Adipocyte (in vitro differentiated cells): ENCODE measurements around the gene TRIM6.

Source experiments
- DNase-seq: peaks from one replicate; pipeline ENCODE4 v3.0.0-alpha.2; 2015; ENCODE audit warnings: low read depth
- H3K27me3 ChIP-seq: replicated peaks from 2 replicates; pipeline ENCODE4 v1.7.0; 2013; ENCODE audit warnings: mild to moderate bottlenecking, low read length, moderate library complexity; ENCODE audit not compliant: control insufficient read depth, insufficient read depth
- H3K36me3 ChIP-seq: 2 replicates; pipeline ENCODE4 v1.7.0; 2013; ENCODE audit warnings: low read length, mild to moderate bottlenecking, moderate library complexity; ENCODE audit not compliant: control insufficient read depth, insufficient read depth, severe bottlenecking
- H3K4me1 ChIP-seq: 2 replicates; pipeline ENCODE4 v1.7.0; 2013; ENCODE audit warnings: mild to moderate bottlenecking, low read length, moderate library complexity; ENCODE audit not compliant: control insufficient read depth, insufficient read depth
- H3K4me3 ChIP-seq: 2 replicates; pipeline ENCODE4 v1.7.0; 2013; ENCODE audit warnings: mild to moderate bottlenecking, low read length, moderate library complexity
- H3K9ac ChIP-seq: 2 replicates; pipeline ENCODE4 v1.7.0; 2013; ENCODE audit warnings: mild to moderate bottlenecking, low read length, moderate library complexity
- H3K9me3 ChIP-seq: 2 replicates; pipeline ENCODE4 v1.7.0; 2013; ENCODE audit warnings: mild to moderate bottlenecking, low read length, moderate library complexity; ENCODE audit not compliant: control insufficient read depth

Gene TRIM6, protein sequence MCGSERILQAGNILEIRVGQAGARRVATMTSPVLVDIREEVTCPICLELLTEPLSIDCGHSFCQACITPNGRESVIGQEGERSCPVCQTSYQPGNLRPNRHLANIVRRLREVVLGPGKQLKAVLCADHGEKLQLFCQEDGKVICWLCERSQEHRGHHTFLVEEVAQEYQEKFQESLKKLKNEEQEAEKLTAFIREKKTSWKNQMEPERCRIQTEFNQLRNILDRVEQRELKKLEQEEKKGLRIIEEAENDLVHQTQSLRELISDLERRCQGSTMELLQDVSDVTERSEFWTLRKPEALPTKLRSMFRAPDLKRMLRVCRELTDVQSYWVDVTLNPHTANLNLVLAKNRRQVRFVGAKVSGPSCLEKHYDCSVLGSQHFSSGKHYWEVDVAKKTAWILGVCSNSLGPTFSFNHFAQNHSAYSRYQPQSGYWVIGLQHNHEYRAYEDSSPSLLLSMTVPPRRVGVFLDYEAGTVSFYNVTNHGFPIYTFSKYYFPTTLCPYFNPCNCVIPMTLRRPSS

DNA sequence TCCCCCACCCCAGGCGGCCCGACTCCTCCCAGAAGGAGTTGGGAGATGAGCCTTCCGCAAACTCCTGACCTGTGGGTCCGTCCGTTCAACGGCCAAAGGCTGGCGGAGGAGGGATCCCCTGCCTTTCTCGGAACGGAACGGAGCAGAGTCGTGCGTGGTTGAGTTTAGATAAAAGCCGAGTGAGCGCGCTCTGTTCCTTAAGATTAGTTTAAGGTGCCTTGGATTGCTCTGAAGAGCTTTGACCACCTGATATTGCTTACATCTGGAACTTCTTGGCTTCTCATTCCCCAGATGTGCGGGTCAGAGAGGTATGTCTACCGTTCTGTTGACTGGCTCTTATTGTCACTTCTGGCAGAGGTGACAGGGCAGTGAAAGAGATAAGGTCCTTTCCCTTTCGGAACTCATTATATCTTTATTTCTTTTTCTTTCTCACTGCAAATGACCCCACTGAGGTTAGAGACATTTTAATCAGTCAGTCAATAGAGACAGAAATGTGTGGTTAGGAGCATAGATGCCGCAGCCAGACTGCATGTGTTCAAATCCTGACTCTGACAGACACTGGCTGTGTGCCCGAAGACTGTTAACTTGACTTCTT, at the start of gene TRIM6:
Gene TRIM6 (plus strand): TSS at position 31 of the 595 bp plus-strand sequence. CDS start 261 bp downstream, at position 292.
- Histone ChIP-seq H3K9ac (peak within 1 kb of the TSS; percentile 86), H3K36me3 (no peaks in the 10 kb centered on the region), H3K9me3 (no peaks in the 10 kb centered on the region), H3K4me1 (peaks cover 17% of the 10 kb centered on the region), H3K4me3 (peak within 1 kb of the TSS; percentile 88), H3K27me3 (no peaks in the 10 kb centered on the region)
- DNase-seq: peak; percentile 55

DNA sequence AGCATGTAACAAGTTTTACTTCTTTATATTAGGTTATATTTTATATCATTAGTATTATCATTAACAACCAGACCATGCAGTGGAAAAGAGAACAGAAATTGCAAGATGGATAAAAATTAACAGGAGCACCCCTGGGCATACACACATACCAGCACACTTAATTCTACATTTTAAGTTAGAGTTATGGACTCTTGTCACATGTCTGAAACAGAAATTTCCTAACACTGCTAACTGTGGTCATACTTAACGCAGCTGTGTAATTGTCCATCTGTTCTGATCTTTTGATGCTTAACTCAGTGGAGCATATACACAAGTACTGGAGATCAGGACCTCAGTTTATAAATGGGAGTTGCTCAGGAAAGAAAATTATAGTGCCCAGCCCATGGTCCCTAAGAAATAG, 48.5 kb upstream of the TRIM6 start:
- Histone ChIP-seq H3K36me3 (no peaks in the 10 kb centered on the region), H3K9me3 (no peaks in the 10 kb centered on the region), H3K9ac (no peak overlapping the region), H3K27me3 (no peaks in the 10 kb centered on the region), H3K4me1 (peaks cover 4% of the 10 kb centered on the region), H3K4me3 (no peak overlapping the region)
- no peak for DNase-seq

DNA sequence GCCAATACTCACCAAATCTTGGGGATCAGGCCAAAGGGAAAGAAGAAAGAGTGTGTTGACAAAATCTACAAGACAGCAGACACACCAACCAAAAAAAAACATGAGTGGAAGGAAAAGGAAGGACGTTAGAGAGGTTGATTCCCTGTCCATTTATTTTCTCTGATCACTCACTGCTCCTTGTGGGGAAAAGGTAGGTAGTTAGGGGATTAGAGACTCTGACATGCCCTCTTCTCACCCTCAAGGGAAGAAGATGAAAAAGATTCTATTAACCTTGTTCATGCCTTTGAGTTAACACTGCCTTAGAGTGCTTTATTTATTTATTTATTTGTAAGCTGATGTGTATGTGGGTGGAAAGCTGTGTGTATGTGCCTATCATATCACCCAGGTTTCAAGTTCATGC, 48.0 kb upstream of the TRIM6 start, which contains the start of gene OR52H1:
Gene OR52H1 (minus strand): TSS at position 101 of the 400 bp plus-strand sequence. CDS start 3,035 bp downstream, outside the sequence.
- H3K9ac ChIP-seq: no peak within 1 kb of the TSS
- peaks cover 4% of the 10 kb centered on the region for H3K4me1 ChIP-seq
- no peak for DNase-seq
- H3K27me3 ChIP-seq: no peaks in the 10 kb centered on the region
- H3K4me3 ChIP-seq: no peak within 1 kb of the TSS
- no peaks in the 10 kb centered on the region for H3K9me3 ChIP-seq
- H3K36me3 ChIP-seq: no peaks in the 10 kb centered on the region

DNA sequence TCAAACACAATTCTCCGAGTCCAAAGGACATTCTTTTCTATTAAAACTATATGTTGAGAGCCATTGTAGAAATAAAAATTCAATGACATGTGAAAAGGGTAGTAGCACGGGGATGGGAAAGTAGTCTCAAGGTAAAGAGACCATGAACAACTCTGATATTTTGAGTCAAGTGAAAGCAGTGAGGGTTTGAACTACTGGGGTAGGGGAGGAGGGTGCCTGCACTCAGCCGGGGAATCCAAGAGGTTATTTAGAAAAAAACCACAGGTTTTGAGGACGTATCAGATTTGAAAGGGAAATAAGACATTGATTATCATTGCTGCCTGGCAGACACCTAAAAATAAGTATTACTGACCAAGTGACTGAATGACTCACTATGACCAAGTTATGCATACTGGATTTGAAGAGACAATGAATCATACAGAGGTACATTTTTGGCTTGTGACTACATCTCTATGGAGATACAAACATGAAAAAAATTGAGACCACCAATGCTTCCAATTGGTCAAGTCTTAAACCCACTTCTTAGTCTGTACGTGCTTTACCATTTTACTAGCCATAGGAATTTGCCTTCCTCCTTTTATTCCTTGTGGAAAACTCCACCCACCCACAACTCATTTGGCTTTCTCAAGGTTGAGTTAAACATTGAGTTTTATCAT, 45.9 kb upstream of the TRIM6 start:
- Histone ChIP-seq H3K36me3 (no peaks in the 10 kb centered on the region), H3K27me3 (no peaks in the 10 kb centered on the region), H3K9ac (no peak overlapping the region), H3K4me1 (peaks cover 4% of the 10 kb centered on the region), H3K9me3 (no peaks in the 10 kb centered on the region), H3K4me3 (no peak overlapping the region)
- DNase-seq: peak; percentile 49

DNA sequence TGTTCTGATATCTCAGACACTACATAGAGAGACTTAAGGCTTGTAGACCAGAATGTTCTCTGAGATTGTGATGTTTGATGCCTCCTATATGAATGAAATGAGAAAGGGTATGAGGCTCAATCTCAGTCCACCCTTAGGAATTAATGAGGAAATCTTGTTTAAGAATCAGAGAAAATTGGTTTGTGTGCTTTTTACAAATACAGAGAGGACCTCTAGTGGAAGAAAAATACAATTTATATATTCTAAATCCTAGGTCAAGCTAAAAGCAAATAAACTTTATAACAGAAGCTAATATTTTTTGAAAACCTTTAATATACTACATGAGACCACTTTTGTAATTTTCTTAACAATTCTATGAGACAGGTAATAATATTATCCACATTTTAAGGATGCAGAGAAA, 43.1 kb upstream of the TRIM6 start:
- H3K9me3 ChIP-seq: no peaks in the 10 kb centered on the region
- no peaks in the 10 kb centered on the region for H3K27me3 ChIP-seq
- DNase-seq: peak; percentile 7
- H3K4me1 ChIP-seq: peaks cover 8% of the 10 kb centered on the region
- no peaks in the 10 kb centered on the region for H3K36me3 ChIP-seq
- H3K9ac ChIP-seq: no peak overlapping the region
- no peak overlapping the region for H3K4me3 ChIP-seq

DNA sequence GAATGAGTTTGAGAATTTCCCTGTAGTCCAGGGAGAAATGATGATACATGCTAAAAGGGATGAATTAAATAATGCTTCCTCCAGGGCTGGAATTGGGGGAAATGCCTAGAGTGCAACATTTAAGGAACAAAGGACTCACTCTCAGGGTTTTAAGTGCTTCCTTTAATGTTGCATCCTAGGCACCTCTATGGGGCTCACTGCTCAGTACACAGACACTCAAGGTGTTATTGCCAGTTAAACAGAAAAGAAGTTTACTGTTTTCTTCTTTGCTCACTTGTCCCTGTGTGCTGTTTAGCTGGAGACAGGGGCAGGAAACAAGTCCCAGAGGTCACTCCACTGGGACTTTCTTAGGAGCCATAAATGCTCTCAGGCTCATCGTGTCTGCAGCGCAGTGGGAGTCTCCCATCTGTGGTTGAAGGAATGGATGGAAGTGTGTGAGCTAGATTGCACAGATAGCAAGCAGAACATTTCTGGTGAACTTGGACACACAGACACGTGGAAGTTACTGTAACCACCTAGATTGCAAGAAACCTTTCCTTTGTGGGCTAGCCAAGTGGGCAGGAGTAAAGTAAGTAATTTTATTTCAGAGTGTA, 39.7 kb upstream of the TRIM6 start:
- Histone ChIP-seq H3K27me3 (no peaks in the 10 kb centered on the region), H3K9ac (no peak overlapping the region), H3K9me3 (no peaks in the 10 kb centered on the region), H3K4me3 (no peak overlapping the region), H3K36me3 (no peaks in the 10 kb centered on the region), H3K4me1 (peaks cover 4% of the 10 kb centered on the region)
- DNase-seq: no peak

DNA sequence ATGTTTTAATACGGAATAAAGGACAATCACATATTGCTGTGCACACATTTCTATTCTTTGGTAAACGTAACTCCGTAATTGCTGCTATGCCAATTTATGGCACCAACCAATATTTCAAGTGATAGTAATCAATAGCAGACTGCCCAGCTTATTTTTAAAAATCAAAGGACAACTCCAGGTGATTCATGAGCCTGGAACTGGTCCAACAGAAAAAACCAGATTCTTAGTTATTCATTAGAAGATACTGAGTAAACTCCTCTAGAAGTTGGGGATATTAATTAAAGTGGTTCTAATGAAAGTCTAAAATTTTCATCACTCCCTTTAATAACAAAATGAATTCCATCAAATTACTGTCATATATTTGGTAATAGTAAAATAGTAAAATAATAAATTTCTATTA, 38.7 kb upstream of the TRIM6 start:
- no peak for DNase-seq
- Histone ChIP-seq H3K9ac (no peak overlapping the region), H3K4me1 (peaks cover 4% of the 10 kb centered on the region)

DNA sequence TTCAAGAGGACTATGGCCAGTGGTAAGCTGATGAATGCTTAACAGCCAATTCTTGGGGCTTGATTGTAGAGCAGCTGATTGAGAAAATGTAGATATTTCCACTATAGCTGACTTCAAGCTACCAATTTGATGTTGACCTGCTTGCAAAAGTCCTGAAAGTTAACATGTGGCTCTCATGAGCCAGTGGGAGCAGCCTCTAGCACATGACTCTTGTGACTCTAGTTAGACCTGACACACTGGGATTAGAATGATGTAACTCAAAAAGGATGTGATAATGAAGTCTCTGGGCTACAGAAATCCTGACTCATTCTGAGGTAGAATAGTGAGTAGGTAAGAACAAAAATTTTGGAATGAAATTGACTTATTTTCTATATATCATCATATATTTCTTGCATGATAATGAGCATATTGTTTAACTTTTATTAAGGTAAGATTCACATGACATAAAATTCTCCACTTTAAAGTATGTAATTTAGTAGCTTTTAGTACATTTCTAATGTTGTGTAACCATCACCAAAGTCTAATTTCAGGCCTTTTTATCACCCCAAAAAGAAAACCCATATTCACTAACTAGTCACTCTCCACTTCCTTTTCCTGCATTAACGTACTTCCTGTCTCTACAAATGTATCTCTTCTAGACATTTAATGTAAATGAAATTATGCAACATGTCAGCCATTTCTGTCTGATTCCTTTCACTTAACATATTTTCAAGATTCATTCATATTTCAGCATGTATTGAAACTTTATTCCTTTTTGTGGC, 32.0 kb upstream of the TRIM6 start:
- no peaks in the 10 kb centered on the region for H3K27me3 ChIP-seq
- DNase-seq: no peak
- no peaks in the 10 kb centered on the region for H3K9me3 ChIP-seq
- H3K4me3 ChIP-seq: no peak overlapping the region
- no peaks in the 10 kb centered on the region for H3K4me1 ChIP-seq
- H3K36me3 ChIP-seq: no peaks in the 10 kb centered on the region
- no peak overlapping the region for H3K9ac ChIP-seq

More for the DNA sequence above, 38.7 kb upstream of the TRIM6 start:
- Histone ChIP-seq H3K36me3 (no peaks in the 10 kb centered on the region), H3K4me3 (no peak overlapping the region), H3K27me3 (no peaks in the 10 kb centered on the region), H3K9me3 (no peaks in the 10 kb centered on the region)

DNA sequence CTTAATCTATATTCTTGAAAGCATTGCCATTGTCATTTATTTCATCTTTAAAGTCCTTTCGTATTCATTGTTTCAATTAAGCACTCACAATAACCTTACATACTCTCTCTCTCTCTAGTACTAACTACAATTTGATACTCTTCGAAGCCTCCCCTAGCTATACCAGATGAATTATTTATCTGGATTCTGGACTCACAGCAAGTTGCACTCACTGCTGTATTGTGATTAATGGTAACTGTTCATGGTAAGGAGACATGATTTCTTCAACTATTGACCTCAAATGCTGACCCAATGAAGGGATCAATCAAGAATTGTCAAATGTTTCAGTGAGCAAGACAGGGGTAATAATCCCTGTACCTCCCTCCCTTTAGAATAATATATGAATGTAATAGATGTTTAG, 21.8 kb upstream of the TRIM6 start:
- H3K4me1 ChIP-seq: no peaks in the 10 kb centered on the region

DNA sequence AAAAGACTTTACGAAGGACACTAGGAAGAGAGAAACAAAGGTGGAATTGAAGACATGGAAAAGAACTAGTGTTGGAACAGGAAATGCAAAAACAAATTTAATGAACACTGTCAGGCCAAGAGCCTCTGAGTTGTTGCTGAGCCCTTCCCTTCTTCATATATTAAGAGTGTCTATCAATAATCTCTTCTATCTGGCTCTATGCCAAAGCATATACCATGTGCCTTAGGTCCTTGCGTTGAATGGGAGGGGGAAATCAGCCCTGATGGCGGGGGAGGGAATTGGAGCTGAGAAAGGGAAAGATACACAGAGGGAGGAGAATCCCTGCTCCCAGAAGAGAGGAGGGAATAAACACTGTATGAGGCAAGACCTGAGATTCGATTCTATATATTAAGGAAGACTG, 21.3 kb upstream of the TRIM6 start:
- Histone ChIP-seq H3K9ac (no peak overlapping the region), H3K4me1 (no peaks in the 10 kb centered on the region), H3K36me3 (no peaks in the 10 kb centered on the region), H3K27me3 (peaks cover 3% of the 10 kb centered on the region), H3K4me3 (no peak overlapping the region), H3K9me3 (no peaks in the 10 kb centered on the region)
- no peak for DNase-seq

More for the DNA sequence above, 21.8 kb upstream of the TRIM6 start:
- Histone ChIP-seq H3K9ac (no peak overlapping the region), H3K27me3 (peaks cover 3% of the 10 kb centered on the region), H3K36me3 (no peaks in the 10 kb centered on the region), H3K9me3 (no peaks in the 10 kb centered on the region), H3K4me3 (no peak overlapping the region)
- DNase-seq: no peak
